G401 (cell line): ENCODE results near the gene PSMD2. TPM values are rescaled to one million over a fixed set of nuclear protein-coding genes. Genes with fewer than 3 reads are reported as not detected.

ENCODE experiments used
- DNase-seq: peaks from one replicate; pipeline ENCODE4 v3.0.0-alpha.2; 2015; ENCODE audit warnings: low spot score
- in situ Hi-C: cut with HindIII; loops from 2 replicates; pipeline ENCODE4 v1.10.0; 2016; ENCODE audit warnings: low sequenced_read_pairs, mixed read lengths
- total RNA-seq: library from RNA; depleted of rRNA; stranded (reverse); fragments of >200 nt; shearing (Covaris generic); gene quantifications from 2 replicates; pipeline ENCODE4 v1.2.3, GENCODE V29; 2014

PSMD2 gene
- total RNA-seq, 1 experiment from 2014 or later = 907 TPM

DNA sequence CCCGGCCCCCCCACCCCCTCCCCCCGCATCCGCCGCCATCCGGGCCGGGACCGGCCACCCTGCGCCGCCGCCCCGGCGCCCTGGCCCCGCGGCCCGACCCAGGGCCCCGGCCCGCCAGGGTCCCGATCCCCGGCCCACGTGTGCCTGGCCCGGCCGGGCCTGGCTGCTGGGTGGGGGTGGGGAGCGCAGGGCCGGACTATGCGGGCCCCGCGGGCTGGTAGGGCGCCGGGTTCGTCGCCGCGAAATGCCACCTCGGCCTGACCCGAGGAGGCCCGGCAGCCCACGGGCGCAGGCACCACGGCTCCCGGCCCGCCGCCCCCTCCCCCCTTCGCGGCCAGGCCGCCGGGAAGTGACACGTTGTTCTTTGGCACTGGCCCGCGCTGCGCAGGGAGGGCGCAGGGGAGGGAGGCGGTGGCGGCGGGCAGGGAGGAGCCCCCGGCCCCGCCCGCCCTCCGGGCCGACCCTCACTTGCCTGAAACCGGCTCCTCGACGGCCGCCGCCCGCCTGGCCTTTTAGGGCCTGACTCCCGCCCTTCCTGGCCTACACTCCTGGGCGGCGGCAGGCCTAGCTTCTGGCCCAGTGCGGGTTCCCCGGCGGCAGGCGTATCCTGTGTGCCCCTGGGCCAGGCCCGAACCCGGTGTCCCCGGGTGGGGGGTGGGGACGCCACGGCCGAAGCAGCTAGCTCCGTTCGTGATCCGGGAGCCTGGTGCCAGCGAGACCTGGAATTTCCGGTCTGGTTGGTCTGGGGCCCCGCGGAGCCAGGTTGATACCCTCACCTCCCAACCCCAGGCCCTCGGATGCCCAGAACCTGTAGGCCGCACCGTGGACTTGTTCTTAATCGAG is 15.9 kb downstream of the PSMD2 start:
- peak; percentile 43 for DNase-seq

DNA sequence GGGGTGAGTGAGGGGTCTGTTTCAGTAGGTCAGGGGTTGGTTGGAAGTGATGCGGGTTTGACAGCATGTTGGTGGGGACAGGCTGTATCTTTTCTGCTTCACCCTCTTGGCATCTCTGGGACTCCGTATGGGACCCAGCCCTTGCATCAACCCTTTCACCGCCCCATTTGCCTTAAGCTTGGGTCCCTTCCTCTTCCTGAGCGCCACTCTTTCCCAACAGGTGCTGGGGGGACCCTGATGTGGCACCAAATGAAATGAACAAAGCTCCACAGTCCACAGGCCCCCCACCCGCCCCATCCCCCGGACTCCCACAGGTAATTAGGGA is 16.5 kb downstream of the PSMD2 start:
- in situ Hi-C loops = no loop called here
- peak; percentile 12 for DNase-seq

More for the DNA sequence above, 15.9 kb downstream of the PSMD2 start:
- in situ Hi-C loops = no loop called here

DNA sequence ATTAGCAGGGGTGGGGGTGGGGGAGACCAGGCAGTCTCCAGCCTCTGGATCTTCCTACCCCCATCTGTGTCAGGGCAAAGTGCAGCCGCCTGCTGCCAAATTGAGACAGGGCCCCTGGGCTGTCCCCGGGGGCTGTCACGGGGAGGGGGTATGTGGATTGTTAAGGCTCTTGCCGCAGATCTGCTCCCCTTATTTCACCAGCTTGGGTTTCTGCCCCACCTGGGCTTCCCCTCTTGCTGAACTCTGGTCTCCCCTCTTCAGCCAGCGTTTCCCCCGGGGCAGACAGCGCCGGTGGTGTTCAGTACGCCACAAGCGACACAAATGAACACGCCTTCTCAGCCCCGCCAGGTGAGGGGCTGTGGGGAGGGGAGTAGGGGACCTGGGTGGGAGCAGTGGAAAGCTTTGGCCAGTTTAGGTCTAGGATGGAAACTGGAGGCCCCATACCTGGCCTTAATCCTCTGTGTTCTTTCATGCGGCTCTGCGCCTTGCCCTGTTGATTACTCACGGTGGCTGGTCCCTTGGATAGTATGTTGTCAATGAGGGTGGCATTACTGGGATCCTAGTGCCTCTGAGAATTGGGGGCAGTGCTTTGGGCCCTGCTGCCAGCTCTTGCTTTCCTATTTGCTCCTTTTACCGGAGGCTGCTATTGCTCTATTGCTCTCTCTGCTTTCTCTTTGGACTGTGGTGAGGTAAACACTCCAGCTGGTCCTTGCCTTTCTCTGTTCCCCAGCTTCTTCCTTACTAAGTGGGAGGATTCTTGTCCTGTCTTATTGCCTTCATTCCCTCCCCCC is 17.0 kb downstream of the PSMD2 start:
- no peak for DNase-seq
- in situ Hi-C loops = no loop called here

DNA sequence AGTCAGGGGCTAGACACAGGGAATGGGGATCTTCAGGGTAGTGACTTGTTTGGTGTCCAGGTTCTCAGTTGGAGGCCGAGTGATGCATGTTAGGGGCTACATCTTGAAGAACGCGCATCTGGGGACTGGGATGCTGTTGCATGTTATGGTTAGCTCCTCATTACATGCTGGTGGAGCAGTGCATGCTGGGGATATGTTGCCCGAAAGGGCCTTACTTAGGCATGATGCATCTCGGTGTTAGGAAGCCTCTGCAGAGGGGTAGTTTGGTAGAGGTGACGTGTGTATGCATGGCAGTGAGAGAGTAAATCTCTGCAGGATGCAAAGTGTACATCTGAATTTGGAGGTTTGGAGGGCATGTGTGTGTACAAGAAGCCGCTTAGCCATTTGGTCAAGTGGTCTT is 17.8 kb downstream of the PSMD2 start:
- in situ Hi-C loops = no loop called here
- DNase-seq = no peak

DNA sequence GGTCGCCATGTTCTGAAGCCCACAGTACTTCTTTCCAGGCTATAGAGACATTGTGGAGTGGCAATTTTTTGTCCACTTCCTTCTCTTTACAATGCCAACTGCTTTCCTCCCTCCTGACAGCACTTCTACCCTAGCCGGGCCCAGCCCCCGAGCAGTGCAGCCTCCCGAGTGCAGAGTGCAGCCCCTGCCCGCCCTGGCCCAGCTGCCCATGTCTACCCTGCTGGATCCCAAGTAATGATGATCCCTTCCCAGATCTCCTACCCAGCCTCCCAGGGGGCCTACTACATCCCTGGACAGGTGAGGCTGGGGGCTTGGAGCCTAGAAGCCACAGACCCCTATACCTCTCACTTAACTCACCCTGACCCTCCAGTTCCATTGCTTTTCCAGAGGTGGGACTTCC is 18.2 kb downstream of the PSMD2 start:
- in situ Hi-C loops = no loop called here
- DNase-seq = no peak

DNA sequence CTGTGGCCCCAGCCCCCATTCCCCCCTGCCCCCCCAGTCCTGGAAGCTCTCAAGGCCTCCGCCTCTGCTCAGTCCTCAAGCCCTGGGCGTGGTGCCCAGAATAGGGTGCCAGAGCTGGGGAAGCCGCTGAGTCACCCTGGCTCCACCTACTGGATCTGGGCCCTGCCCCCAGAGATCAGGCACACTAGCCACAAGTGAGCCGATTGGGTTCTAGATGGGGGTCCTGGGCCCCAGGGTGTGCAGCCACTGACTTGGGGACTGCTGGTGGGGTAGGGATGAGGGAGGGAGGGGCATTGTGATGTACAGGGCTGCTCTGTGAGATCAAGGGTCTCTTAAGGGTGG is 21.0 kb downstream of the PSMD2 start:
- DNase-seq = peak; percentile 85
- in situ Hi-C loops = no loop called here

DNA sequence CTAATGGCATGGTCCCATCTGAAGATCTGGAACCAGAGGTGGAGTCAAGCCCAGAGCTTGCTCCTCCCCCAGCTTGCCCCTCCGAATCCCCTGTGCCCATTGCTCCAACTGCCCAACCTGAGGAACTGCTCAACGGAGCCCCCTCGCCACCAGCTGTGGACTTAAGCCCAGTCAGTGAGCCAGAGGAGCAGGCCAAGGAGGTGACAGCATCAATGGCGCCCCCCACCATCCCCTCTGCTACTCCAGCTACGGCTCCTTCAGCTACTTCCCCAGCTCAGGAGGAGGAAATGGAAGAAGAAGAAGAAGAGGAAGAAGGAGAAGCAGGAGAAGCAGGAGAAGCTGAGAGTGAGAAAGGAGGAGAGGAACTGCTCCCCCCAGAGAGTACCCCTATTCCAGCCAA is 22.6 kb downstream of the PSMD2 start:
- no peak for DNase-seq
- in situ Hi-C loops = no loop called here

DNA sequence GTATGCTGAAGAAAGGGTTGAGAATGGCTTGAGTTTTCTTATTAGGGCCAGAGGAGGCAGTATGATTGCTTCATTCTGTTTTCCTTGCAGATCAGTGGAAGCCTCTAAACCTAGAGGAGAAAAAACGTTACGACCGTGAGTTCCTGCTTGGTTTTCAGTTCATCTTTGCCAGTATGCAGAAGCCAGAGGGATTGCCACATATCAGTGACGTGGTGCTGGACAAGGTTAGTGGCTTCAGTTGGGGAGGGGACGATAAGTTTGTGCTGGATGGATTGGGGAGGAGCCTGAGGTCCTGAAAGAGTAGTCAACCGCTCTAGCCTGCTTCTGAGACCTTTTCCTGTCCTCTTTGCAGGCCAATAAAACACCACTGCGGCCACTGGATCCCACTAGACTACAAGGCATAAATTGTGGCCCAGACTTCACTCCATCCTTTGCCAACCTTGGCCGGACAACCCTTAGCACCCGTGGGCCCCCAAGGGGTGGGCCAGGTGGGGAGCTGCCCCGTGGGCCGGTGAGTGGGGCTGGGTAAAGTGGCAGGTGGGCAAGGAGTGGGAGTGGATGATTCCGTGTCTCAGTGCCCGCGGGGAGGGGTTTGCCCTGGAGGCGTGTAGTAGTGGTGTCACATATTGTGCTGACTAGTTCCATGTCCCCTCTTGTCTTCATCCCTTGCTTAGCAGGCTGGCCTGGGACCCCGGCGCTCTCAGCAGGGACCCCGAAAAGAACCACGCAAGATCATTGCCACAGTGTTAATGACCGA is 23.9 kb downstream of the PSMD2 start:
- in situ Hi-C loops = no loop called here
- no peak for DNase-seq

DNA sequence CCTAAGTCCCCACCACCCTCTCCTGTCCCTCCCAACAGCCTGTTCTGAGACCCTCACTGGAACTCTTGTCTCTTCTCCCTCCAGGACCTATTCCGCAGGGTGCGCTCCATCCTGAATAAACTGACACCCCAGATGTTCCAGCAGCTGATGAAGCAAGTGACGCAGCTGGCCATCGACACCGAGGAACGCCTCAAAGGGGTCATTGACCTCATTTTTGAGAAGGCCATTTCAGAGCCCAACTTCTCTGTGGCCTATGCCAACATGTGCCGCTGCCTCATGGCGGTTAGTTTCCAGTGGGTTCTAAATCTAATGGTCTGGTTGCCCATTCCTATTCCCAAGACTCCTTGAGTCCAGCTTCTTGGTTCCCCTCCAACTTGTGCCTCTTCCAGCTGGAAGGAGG is 24.7 kb downstream of the PSMD2 start:
- in situ Hi-C loops = no loop called here
- no peak for DNase-seq

DNA sequence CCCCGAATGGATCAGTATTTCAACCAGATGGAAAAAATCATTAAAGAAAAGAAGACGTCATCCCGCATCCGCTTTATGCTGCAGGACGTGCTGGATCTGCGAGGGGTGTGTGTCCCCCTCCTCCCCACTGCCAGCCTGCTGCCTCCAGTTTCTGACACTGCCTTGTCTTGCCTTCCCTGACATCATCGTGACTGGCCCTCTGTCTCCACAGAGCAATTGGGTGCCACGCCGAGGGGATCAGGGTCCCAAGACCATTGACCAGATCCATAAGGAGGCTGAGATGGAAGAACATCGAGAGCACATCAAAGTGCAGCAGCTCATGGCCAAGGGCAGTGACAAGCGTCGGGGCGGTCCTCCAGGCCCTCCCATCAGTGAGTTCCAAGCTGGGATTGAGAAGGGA is 26.2 kb downstream of the PSMD2 start:
- DNase-seq = no peak
- in situ Hi-C loops = no loop called here

DNA sequence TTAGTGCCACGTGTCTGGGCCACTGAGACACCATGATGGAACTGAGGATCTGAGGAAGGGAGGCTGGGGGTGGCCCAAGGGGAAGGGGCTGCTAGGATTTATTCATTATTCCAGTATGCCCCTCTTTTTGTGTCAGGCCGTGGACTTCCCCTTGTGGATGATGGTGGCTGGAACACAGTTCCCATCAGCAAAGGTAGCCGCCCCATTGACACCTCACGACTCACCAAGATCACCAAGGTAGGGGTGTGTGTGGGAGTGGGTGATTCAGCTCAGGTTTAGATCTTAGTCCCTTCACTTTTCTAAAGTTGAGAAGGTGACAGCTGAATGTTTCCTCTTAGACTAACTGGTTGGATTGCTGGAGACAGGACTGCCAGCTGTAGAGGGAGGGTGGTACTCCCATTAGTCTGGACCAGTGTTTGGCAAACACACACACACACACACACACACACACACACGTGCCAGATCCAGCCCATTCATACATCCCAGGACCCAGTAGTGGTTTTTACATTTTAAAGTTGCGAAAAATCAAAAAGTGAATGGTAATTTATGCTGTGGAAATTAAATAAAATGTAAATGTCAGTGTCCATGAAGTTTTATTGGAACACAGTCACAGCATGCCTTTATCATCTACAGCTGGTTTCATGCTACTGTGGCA is 26.8 kb downstream of the PSMD2 start:
- DNase-seq = no peak
- in situ Hi-C loops = no loop called here

DNA sequence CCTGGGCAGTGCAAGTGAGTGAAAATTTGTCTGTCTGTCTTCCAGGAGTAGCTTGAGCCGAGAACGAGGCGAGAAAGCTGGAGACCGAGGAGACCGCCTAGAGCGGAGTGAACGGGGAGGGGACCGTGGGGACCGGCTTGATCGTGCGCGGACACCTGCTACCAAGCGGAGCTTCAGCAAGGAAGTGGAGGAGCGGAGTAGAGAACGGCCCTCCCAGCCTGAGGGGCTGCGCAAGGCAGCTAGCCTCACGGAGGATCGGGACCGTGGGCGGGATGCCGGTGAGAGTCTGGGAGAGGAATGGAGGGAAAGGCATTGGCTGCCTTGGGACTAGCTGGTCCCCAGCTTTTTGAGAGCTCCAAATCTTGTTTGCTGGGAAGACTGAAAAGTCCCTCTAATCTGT is 28.1 kb downstream of the PSMD2 start:
- in situ Hi-C loops = no loop called here
- no peak for DNase-seq

DNA sequence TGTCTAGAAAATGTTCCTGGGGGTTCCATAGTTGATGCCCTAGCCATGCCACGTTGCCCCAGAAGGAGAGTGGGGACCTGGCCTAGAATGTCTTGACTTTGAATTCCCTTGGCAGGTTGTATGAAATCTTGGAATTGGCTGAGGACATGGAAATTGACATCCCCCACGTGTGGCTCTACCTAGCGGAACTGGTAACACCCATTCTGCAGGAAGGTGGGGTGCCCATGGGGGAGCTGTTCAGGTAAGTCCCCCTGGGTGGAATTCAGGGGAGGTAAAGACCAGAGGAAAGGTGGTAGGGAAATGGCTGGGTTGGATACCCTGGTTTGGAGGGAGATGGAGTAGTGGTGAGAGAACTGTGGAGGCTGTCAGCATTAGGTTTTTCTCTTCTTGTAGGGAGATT is 29.5 kb downstream of the PSMD2 start:
- DNase-seq = no peak
- in situ Hi-C loops = no loop called here

DNA sequence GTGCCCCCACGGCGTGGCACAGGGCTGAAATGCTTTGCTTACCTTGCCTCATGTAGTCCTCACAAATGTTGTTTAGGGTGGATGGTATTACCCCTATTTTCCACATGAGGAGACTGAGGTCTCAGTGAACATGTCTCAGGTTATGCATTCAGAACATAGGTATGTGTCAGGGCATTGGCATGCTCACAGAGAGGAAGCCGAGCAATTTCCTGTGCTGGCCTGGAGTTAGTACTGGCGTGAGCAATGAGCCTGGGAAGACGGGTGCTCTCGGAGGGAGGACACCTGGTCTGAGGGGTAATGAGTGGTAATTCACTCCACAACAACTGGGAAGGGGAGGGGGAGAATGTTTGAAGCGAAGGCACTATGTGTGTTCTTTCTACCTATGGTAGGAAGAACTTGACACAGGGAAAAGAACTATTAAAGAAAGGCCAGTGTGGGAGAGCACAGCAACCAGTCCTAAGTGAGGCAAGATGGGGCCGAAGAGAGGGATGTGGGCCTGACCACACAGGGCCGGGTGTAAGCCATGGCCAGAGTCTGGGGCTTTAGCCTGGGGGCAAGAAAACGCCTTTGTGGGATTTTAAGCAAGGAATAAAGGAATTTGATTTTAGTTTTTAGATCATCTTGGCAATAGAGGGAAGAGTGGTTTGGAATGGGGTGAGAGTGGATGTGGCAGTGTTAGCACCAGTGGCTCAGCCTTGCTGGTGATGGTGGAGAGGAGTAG is 33.5 kb downstream of the PSMD2 start:
- in situ Hi-C loops = no loop called here
- no peak for DNase-seq

DNA sequence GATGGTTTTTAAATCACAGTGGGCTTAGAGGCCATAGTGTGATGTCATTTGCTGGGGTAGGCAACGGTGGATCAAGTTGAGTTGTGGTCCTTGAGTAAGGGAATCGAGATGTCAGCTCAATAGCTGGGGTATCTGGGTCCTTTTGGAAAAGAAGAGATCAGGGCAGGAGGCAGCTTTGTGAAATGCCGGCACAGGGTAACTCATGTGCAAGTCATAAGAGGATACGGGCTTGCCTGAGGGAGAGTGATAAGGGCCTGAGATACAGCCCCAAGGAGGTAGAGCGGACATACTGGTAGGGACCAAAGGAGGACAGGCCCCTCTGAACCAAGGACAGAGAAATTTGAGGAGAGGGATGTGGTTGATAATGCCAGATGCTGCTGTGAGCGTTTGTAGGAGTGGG is 34.1 kb downstream of the PSMD2 start:
- DNase-seq = no peak
- in situ Hi-C loops = no loop called here

DNA sequence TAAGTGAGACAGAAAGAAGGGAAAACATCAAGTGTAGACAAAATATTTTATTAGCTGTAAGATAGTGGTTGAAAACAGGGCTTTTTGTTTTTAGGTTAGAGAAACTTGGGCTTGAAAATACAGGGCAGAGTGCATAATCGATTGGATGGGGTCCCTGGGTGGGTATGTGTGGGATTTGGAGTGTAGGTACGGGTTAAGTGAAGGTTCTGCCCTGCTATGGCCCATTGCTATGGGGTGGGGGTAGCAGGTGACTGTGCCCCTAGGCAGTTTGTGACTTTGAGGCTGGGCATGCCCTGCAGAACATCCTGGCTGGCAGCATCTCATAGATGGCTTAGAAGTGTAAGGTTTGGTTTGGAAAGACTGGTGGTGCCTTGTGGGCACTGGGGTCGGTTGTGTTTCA is 34.7 kb downstream of the PSMD2 start:
- DNase-seq = no peak
- in situ Hi-C loops = no loop called here

DNA sequence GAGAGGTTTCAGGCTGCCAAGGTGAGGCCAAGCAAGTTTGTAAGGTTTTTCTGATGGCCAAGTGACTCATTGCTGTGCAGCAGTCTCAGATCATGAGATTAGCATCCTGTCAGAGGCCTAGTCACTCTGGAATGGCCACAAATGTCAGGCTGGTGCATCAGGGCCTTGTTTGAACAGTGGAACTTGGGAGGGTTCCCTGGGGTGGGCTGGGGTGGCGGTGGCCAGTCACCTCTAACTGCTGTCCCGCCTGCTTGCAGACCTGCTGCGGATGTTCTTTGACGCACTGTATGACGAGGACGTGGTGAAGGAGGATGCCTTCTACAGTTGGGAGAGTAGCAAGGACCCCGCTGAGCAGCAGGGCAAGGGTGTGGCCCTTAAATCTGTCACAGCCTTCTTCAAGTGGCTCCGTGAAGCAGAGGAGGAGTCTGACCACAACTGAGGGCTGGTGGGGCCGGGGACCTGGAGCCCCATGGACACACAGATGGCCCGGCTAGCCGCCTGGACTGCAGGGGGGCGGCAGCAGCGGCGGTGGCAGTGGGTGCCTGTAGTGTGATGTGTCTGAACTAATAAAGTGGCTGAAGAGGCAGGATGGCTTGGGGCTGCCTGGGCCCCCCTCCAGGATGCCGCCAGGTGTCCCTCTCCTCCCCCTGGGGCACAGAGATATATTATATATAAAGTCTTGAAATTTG is 35.6 kb downstream of the PSMD2 start:
- in situ Hi-C loops = no loop called here
- no peak for DNase-seq

DNA sequence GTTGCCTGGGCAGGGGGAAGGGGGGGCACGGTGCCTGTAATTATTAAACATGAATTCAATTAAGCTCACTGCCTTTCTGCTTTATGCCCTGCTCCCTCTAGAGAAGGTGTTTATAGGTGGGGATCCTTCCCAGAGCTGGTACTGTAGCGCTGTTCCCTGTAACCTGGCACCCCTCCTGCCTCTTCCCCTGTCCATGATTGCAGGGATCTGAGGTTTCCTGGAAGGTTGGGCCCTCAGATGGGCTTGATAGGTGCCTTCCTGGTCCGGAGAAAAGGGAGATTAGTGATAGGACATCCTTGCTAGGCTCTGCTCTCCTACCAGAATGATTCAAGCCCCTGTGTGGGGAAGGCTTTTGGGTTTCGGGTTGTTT is 36.2 kb downstream of the PSMD2 start:
- in situ Hi-C loops = no loop called here
- DNase-seq = no peak
